CD4-positive, alpha-beta T cell treated with Interleukin-4 for 4 hours (primary cell): ENCODE results near the gene KCNJ4.

Source experiments
- DNase-seq: peaks from one replicate; pipeline ENCODE4 v3.0.0-alpha.2; 2020

The KCNJ4 gene

GRCh38 chr22:38469306-38469781, 14.3 kb upstream of the KCNJ4 start:
- no peak for DNase-seq

- no peak for DNase-seq
These were observed 13.7 kb upstream of the KCNJ4 start for GRCh38 chr22:38468443-38469305.

GRCh38 chr22:38467904-38468442, 13.0 kb upstream of the KCNJ4 start, which contains the start of gene KDELR3:
Gene KDELR3 (plus strand): TSS chr22:38468096. CDS start chr22:38468234, 138 bp downstream.
- DNase-seq = no peak

GRCh38 chr22:38467438-38467903, 12.5 kb upstream of the KCNJ4 start:
- DNase-seq = no peak

GRCh38 chr22:38465673-38466490, 10.9 kb upstream of the KCNJ4 start:
- no peak for DNase-seq

- no peak for DNase-seq
These were observed 10.1 kb upstream of the KCNJ4 start for GRCh38 chr22:38464992-38465672.

GRCh38 chr22:38462960-38463784, 8.2 kb upstream of the KCNJ4 start:
- no peak for DNase-seq

- peak; percentile 29 for DNase-seq
These were observed 6.5 kb upstream of the KCNJ4 start for GRCh38 chr22:38461414-38462081.

GRCh38 chr22:38461057-38461413, 6.0 kb upstream of the KCNJ4 start:
- no peak for DNase-seq

- no peak for DNase-seq
These were observed 5.4 kb upstream of the KCNJ4 start for GRCh38 chr22:38460426-38460840.

GRCh38 chr22:38456841-38457699, 2.1 kb upstream of the KCNJ4 start:
- DNase-seq = no peak

GRCh38 chr22:38456272-38456835, 1.4 kb upstream of the KCNJ4 start:
- no peak for DNase-seq

- no peak for DNase-seq
These were observed 702 bp upstream of the KCNJ4 start for GRCh38 chr22:38455530-38456271.

GRCh38 chr22:38454353-38455075, 485 bp downstream of the KCNJ4 start:
- no peak for DNase-seq

GRCh38 chr22:38453996-38454352, 1.0 kb downstream of the KCNJ4 start:
- DNase-seq = no peak

- DNase-seq = no peak
These were observed 1.8 kb downstream of the KCNJ4 start for GRCh38 chr22:38453066-38453672.

GRCh38 chr22:38452373-38453065, 2.5 kb downstream of the KCNJ4 start:
- DNase-seq = no peak
